Ascending aorta (tissue), 2 donors: ENCODE results near the gene NAT8. TPM values are rescaled to one million over a fixed set of nuclear protein-coding genes. Genes with fewer than 3 reads are reported as not detected.
"Not testable (repeated sequence)": the region's sequence is repeated elsewhere in the genome, so short reads cannot be mapped to it uniquely, and the experiment has no call there.

Experiments used
- DNase-seq, 2 donors: peaks; one replicate each; pipeline ENCODE4 v3.0.0-alpha.2; 2019; ENCODE audit warnings: low spot score in 2 of 2
- H3K27ac ChIP-seq, 2 donors: fragments of 200-600 bp; sonication (generic); one replicate each; pipeline ENCODE4 v1.5.1; 2016 to 2017; ENCODE audit warnings: mild to moderate bottlenecking in 1 of 2
- H3K27me3 ChIP-seq: fragments of 200-600 bp; sonication (generic); one replicate; pipeline ENCODE4 v1.5.1; 2017
- H3K36me3 ChIP-seq, 2 donors: fragments of 200-600 bp; sonication (generic); one replicate each; pipeline ENCODE4 v1.5.1; 2016
- H3K4me1 ChIP-seq, 2 donors: fragments of 200-600 bp; sonication (generic); one replicate each; pipeline ENCODE4 v1.5.1; 2016 to 2017; ENCODE audit warnings: mild to moderate bottlenecking in 1 of 2
- H3K4me3 ChIP-seq, 2 donors: fragments of 200-600 bp; sonication (generic); one replicate each; pipeline ENCODE4 v1.5.1; 2016 to 2017; ENCODE audit warnings: mild to moderate bottlenecking in 1 of 2
- H3K9me3 ChIP-seq, 2 donors: fragments of 200-600 bp; sonication (generic); one replicate each; pipeline ENCODE4 v1.5.1; 2016
- intact Hi-C: fragments of 100-400 bp; cut with DNase I; formaldehyde crosslinking; loops from one replicate; pipeline ENCODE4 v1.15.1; 2023
- total RNA-seq: library from RNA; depleted of rRNA; stranded (reverse); fragments of >200 nt; gene quantifications from one replicate; pipeline ENCODE4 v1.1.0, GENCODE V29; 2016
- TF ChIP-seq, protein P1 (sequence below), 3 experiments: fragments of 200-600 bp in 2 of 3; fragments of 450-650 bp in 1 of 3; sonication (generic) in 2 of 3; IDR thresholded peaks; one replicate each; pipeline ENCODE4 v1.5.1; 2016 to 2019; ENCODE audit warnings: antibody characterized with exemption in 3 of 3, mild to moderate bottlenecking in 1 of 3, moderate library complexity in 1 of 3

Gene NAT8, protein sequence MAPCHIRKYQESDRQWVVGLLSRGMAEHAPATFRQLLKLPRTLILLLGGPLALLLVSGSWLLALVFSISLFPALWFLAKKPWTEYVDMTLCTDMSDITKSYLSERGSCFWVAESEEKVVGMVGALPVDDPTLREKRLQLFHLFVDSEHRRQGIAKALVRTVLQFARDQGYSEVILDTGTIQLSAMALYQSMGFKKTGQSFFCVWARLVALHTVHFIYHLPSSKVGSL
- total RNA-seq = not detected

DNA sequence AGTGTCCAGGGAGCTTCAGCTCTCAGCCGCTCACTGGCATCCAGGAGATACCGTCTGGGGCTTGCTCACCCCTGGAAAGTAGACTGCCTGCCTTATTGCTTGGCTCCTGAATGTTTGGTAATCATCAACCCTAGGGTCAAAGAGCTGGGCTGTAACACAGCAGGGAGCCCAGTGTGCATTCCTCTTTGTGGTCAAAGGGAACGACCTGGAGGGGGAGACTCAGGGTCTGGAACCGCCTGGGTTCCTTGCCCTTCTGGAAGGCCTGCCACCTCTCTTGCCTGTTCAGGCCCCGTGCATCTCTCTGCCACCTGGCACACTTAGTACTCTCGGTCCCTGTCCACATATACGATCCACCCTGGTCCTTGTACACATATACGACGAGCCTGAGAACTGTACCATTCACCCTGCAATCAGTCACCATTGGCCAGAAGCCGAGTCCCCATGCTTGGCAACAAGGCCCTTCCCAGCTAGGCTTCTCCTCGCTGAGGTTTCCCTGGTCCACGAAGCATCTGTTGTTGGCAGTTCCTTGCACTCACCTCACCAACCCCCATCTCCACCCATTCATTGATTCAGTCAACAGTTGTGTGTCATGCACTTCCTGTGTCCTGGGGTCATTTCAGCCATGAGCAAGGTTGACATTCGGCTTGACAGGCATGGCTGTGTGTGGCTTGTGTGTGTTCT is at the start of gene NAT8:
Gene NAT8 (minus strand): TSS at position 85 of the 681 bp plus-strand sequence. CDS start 794 bp downstream, outside the sequence.
- Histone ChIP-seq H3K27me3 (no peaks in the 10 kb centered on the region), H3K4me3 (no peak within 1 kb of the TSS), H3K9me3 (no peaks in the 10 kb centered on the region), H3K36me3 (no peaks in the 10 kb centered on the region), H3K27ac (no peak within 1 kb of the TSS), H3K4me1 (no peaks in the 10 kb centered on the region)
- TF ChIP-seq, protein P1, sequence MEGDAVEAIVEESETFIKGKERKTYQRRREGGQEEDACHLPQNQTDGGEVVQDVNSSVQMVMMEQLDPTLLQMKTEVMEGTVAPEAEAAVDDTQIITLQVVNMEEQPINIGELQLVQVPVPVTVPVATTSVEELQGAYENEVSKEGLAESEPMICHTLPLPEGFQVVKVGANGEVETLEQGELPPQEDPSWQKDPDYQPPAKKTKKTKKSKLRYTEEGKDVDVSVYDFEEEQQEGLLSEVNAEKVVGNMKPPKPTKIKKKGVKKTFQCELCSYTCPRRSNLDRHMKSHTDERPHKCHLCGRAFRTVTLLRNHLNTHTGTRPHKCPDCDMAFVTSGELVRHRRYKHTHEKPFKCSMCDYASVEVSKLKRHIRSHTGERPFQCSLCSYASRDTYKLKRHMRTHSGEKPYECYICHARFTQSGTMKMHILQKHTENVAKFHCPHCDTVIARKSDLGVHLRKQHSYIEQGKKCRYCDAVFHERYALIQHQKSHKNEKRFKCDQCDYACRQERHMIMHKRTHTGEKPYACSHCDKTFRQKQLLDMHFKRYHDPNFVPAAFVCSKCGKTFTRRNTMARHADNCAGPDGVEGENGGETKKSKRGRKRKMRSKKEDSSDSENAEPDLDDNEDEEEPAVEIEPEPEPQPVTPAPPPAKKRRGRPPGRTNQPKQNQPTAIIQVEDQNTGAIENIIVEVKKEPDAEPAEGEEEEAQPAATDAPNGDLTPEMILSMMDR (IDR thresholded peaks at IDR 0.05) = no peak
- intact Hi-C loops = no loop called here
- DNase-seq = no peak

DNA sequence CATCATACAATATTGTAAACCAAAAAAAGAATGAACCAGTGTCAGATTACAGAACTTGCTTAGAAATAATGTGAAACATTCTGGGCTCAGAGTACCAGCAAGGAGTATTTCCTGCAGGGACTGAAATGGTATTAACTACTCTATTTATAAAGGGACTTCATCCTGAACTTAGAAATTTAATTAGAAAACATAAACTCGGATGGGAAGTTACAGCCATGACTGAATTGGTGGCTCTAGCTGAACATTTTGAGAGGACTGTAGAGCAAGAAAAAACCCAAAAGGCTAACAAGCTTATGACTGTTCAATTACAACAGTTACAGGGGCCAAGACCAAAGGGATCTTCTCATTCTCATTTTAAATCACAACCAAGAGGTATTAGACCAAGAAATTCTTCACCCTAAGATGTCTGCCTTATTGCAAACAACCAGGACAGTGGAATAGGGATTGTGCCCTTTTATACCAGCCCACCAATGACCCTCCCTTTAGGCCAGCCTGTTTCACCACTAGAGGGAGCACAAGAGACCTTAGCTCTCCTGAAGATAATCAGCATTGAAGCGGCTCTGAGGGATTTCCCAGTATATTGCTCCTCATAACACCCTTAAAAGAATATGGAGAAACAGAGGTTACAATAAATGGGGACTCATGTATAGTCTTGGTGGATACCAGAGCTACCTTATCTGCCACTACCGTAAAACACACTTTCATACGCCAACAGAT is 48.3 kb upstream of the NAT8 start:
- DNase-seq, H3K9me3 ChIP-seq, H3K4me1 ChIP-seq, H3K27ac ChIP-seq, H3K4me3 ChIP-seq, intact Hi-C loops, H3K27me3 ChIP-seq, H3K36me3 ChIP-seq: not testable (repeated sequence)
- TF ChIP-seq, protein P1 (IDR thresholded peaks at IDR 0.05) = peak in 1 of 3 experiments; percentile 32

DNA sequence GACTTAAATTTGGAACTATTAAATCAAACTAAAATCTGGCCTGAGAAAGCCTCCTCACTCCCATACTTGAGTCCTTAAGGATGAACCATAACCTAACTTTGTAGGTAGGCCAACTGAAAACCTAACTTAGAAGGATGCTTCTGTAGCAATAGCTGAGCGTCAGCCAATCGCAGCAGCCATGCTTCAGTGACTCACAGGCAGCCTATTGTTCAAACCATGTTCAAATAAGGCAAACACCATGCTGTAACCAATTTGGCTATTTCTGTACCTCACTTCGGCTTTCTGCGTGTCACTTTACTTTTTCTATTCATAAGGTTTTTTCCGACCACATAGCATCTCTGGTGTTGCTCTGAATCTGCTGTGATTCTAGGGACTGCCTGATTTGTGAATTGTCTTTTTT is 46.3 kb upstream of the NAT8 start:
- H3K27ac ChIP-seq, H3K36me3 ChIP-seq, H3K9me3 ChIP-seq, H3K4me1 ChIP-seq, H3K27me3 ChIP-seq, DNase-seq, H3K4me3 ChIP-seq, intact Hi-C loops: not testable (repeated sequence)

DNA sequence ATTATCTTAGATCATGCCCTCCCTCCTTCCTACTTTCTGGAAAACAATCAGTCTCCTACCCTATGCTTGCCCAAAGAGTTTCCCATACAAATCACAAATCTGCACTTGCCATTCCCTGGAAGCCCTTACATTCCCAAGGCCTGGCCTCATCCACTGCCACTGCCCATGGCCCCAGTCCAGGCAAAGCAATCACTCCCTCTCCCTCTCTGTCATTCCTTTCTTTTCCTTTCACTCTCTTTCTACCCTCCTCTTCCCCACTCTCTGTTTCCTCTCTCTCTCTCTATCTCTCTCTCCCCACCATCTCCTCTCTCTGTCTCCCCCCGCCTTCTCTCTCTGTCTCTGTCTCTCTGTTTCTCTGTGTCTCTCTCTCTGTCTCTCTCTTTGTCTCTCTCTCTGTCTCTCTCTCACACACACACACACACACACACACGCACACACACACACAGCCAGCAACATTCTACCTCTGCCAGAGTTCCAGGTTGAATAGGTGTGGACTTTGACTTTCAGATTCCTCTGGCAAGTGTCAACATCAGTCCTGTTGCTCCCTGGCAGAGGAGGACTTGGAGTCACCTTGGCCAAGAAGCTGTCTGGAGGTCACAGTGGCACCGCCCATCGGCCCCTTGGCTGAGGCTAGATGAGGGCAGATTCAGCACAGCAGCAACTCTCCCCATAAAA is 43.7 kb upstream of the NAT8 start:
- intact Hi-C loops = no loop called here
- no peak for DNase-seq

DNA sequence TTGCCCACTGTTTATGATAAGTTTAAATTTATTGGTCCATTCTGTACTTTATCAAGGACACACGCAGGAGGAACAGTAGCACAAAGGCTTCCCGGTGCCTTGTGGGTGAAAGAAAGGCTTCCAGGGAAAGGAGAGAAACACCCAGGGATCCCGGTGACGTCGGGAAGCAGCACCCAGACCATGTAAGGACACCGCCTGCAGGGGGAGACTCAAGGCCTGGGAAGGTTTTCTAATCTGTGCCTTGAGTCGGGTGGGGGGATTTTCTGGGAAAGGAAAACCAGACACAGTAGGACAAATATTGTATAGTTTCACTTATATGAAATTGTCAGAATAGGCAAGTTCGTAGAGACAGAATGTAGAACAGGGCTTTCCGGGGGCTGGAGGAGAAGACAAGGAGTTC is 42.7 kb upstream of the NAT8 start:
- H3K27me3 ChIP-seq, intact Hi-C loops, H3K4me3 ChIP-seq, H3K4me1 ChIP-seq, H3K9me3 ChIP-seq, H3K36me3 ChIP-seq, H3K27ac ChIP-seq, DNase-seq: not testable (repeated sequence)

More for the DNA sequence above, 43.7 kb upstream of the NAT8 start:
- H3K4me1 ChIP-seq = no peaks in the 10 kb centered on the region
- no peaks in the 10 kb centered on the region for H3K36me3 ChIP-seq
- TF ChIP-seq, protein P1 (IDR thresholded peaks at IDR 0.05) = no peak
- no peak overlapping the region for H3K27ac ChIP-seq
- peaks cover 0 to 8% of the 10 kb centered on the region in 2 donors for H3K9me3 ChIP-seq
- H3K27me3 ChIP-seq = no peaks in the 10 kb centered on the region
- H3K4me3 ChIP-seq = no peak overlapping the region

DNA sequence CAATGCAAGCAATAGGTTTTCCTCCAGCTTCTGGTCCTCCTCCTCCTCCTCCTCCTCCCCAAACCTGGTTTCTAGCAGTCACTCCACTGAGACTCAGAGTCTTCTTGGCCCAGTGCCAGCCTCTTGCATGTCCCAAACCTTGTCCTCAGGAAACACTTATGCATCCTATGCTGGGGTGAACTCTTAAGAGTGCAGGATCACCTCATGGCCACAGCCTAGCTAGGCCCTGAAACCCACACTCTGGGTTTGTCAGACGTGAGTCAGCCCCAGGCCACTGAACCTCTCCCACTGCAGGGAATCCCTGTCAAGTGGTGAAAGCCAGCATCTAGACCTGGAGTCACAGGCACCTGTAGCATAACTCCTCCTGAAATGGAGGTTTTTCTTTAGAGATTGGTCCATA is 42.1 kb upstream of the NAT8 start:
- H3K9me3 ChIP-seq, H3K27me3 ChIP-seq, DNase-seq, H3K36me3 ChIP-seq, H3K4me1 ChIP-seq, H3K27ac ChIP-seq, H3K4me3 ChIP-seq, intact Hi-C loops: not testable (repeated sequence)
